Stimulated activated CD4-positive, alpha-beta T cell treated with anti-CD3 and anti-CD28 coated beads, Interleukin-12 subunit alpha, Interleukin-12 subunit beta, amount 100 ng/mL, for 4 hours (primary cell): ENCODE results near the gene KIAA0930.
A peak's percentile ranks its signal among the peaks of the same experiment; 100 is the strongest.
"Not testable (repeated sequence)": the region's sequence is repeated elsewhere in the genome, so short reads cannot be mapped to it uniquely, and the experiment has no call there.

Source experiments
- DNase-seq: peaks from one replicate; pipeline ENCODE4 v3.0.0-alpha.2; 2020

The KIAA0930 gene

DNA sequence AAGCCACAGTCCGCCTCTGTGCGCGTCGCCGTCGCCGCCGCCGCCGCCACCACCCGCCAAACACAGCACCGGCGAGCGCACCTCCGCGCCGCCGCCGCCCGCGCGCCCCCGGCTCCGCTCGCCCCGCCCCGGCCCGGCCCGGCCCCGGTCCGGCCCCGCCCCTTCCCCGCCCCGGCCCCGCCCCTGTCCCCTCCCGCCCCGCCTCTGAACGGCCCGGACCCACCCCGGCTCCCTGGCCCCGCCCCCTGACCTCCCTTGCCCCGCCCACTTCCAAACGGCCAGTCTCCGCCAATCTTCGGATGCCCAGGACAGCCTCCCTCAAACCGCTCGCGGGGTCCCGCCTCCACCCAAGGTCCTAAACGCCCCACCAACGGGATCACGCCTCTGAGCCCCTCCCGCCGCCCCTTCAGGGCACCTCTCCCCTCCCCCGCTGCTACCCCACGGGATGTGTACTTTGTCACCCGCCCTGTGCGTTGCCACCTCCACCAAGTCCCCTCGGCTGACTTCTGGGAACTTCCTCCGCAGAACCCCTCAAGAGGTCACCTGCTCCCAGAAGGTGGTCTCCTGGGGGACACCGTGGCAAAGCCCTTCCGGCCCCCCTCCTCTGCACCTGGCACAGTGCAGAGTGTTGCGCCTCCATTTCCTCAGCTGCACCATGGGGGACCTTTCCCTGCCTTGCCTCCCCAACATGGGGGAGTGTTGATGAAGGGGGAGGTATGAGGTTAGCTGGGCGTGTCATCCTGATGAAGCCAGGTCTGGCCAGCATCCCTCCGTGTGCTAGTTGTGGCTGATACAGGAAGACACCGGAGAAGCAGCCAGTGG lies at the start of gene KIAA0930:
Gene KIAA0930 (minus strand): TSS at position 85 of the 822 bp plus-strand sequence. CDS start 191 bp downstream, outside the sequence.
- DNase-seq = peak; percentile 78

DNA sequence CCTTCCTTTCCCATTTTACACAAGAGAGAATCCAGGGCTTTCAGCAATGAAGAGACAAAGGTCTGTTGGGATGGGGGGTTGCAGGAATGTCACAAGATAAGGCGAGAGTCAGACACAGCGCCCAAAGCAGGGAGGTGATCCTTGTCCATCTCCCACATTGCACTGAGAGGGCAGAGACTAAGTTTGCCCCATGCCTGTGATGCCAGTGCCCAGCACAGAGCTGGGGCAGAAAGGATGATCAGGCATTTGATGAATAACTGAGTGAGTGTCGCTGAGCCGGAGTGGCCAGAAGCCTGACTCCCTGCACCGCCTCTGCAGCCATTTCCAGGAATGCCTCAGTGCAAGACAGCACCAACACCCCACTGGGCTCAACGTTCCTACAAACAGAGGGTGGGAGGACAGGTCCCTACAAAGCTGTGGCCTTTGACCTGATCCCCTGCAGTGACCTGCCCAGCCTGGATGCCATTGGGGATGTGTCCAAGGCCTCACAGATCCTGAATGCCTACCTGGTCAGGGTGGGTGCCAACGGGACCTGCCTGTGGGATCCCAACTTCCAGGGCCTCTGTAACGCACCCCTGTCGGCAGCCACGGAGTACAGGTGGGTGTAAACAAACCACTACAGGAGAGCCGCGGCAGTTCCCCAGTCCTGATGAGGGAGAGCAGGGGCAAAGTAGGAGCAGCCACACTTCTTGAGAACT lies 46.3 kb upstream of the KIAA0930 start:
- no peak for DNase-seq

- DNase-seq = no peak
Observed at GRCh38 chr22:45285263-45286058, 44.8 kb upstream of the KIAA0930 start.

GRCh38 chr22:45284705-45285262 lies 44.1 kb upstream of the KIAA0930 start, which contains the start of gene UPK3A:
TSS of gene UPK3A (plus strand) at chr22:45284949. CDS start at chr22:45285014, 65 bp downstream.
- DNase-seq = peak; percentile 64

DNA sequence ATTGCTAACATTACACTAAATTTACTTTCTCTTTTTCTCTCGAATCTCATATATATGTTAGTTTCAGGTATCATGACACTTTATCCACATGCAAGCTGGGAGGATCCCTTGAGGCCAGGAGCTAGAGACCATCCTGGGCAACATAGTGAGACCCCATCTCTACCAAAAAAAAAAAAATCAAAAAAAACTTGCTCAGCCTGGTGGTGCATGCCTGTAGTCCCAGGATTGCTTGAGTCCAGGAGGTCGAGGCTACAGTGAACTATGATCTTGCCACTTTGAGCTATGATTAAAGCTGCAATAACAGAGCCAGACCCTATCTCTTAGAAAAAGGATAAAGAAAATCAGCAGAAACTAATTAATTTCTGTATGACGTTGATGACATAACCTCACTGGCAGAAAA lies 40.3 kb upstream of the KIAA0930 start:
- DNase-seq = no peak

DNA sequence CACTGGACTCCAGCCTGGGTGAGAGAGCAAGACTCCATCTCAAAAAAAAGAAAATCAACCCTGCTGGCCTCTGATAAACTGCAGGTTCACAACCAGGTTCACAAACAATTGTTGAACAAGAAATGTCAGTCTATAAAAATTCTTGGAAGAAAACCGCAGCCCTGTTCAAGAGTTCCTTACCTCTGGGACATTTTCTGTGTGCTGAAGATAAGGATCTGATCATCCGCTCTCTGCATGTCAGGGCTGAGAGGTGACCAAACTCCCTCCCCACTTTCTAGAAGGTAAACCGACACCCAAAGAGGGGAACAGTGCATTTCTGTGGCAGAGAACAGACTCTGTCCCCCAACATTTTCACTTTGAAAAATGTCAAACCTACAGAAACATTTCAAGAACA lies 39.9 kb upstream of the KIAA0930 start:
- no peak for DNase-seq

- no peak for DNase-seq
Observed at GRCh38 chr22:45278125-45278524, 37.4 kb upstream of the KIAA0930 start.

- not testable (repeated sequence) for DNase-seq
Observed at GRCh38 chr22:45277720-45278119, 37.0 kb upstream of the KIAA0930 start.

GRCh38 chr22:45276507-45277105 lies 35.9 kb upstream of the KIAA0930 start:
- no peak for DNase-seq

GRCh38 chr22:45273452-45274075 lies 32.9 kb upstream of the KIAA0930 start:
- DNase-seq = no peak

- no peak for DNase-seq
Observed at GRCh38 chr22:45272498-45272897, 31.8 kb upstream of the KIAA0930 start.

- no peak for DNase-seq
Observed at GRCh38 chr22:45271667-45272201, 31.0 kb upstream of the KIAA0930 start.

DNA sequence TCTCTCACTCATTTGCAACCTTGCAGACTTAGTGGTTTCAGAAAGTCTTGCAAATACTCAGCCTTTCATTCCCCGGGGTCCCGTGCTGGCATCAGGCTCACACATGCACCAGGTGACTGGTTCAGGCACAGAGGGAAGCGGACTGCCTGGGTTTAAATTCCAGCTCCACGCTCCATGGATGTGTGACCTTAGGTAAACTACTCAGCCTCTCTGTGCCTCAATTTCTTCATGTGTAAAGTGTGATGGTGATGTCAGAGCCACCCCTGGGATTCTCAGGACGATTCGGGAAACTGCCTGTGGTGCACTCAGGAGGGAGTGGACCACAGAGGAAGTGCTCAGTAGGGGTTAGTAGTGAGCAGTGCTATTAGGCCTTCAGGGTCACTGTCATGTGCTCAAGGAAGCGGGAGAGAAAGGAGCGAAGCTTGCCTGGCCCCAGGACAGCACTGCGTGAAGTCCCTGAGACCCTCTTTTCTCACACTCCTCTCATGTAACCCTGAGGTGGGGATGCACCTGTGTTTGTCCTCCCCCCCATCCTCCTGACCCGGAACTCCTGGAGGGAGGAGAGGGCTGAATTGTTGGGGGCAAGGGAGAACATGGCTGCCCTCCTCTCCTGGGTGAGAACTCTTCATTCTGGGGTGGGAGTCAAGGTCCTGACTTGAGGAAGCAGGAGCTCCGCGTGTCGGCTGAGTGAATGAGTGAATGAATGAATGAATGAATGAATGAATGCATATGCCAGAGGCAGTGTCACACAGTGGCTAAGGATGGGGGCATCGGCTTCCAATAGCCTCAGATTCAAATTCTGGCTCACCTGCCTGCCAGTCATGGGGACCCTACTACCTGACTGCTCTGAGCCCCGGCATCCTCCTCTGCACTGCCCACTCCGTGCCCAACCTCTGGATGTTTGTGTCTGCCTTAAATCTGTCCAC lies 29.7 kb upstream of the KIAA0930 start:
- DNase-seq = no peak

DNA sequence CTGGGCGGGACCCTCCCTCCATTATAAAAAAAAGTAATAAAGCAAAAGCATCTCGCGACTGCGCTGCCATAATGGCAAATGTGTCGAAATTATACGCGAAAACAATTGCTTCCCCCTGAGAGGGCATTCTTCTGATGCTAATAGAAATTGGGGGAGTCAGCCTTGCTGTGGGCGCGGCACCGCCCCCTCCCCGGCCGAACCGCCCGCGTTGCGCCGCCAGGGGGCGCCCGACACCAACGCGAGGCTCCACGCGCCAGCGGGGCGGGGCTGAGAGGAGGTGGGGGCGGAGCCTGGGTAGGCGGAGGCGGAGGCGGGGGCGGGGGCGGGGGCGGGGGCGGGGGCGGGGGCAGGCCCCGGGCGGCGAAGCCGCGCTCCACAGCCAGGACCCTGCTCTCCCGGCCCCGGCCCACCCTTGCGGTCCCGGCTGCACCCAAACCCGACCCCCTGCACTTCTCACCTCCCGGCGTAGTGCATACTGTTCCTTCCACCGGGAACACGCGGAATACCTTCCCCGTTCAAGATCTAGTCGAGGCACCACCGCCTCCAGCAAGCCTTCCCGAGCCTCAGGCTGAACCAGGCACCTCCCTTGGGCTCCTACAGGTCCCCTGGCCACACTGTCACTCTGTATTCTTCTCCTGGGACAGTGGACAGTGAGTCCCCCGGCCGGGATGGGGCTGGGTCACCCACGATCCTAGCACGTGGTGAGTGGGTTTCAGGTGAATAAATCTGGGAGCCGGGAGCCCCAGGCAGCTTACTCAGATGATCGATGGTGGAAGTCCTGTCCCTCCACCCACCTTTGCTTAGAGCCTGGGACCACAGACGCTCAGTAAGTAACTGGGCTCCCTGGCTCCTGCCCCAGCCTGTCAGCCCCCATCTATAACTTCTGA lies 28.5 kb upstream of the KIAA0930 start:
- peak; percentile 86 for DNase-seq

- no peak for DNase-seq
Observed at GRCh38 chr22:45268167-45268957, 27.7 kb upstream of the KIAA0930 start.

DNA sequence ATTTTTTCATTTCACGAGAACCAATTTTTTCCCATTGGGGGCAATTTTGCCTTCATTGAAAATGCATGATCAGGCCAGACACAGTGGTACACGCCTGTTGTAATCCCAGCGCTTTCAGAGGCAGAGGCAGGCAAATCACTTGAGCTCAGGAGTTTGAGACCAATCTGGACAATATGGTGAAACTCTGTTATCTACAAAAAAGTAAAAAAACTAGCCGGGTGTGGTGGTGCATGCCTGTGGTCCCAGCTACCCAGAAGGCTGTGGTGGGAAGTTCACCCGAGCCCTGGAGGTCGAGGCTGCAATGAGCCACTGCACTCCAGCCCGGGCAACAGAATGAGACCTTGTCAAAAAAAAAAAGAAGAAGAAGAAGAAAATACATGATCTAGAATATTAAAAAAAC lies 24.8 kb upstream of the KIAA0930 start:
- DNase-seq = no peak

DNA sequence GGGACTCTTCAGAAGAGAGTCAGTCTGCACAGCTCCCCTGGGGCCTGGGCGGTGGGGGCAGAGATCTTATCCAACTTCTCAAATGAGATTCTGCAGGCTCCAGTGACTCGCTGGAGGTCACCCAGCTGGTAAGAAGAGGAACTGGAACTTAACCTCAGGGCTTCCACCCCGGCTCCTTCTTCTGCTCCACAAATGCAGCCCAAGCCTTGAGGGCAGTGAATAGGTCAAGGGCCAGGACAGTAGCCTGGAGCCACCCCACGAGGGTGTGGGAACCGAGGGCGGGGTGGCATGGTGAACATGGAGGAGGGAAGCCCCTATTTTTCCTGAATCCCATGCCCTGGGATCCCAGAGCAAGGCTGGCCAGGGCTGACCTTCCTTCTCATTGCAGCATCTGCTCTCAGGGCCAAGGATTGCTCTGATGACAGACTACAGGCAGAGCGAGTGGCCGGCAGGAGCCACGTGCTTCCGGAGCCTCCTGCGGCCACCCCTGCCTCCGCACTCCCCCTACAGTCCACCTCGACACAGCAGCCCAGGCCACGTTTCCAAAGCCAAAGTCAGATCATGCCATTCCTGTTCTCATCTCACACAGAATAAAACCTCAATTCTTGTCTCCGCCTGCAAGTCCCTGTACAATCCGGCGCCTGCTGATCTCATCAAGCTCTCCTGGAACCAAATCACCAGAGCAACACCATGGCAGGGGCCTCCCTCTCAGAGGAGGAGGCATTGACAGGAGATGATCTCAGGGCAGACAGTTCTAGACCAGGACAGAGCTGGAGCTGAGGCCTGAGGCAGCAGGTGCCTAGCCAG lies 23.0 kb upstream of the KIAA0930 start:
- DNase-seq = no peak
